Neural cell (in vitro differentiated cells): ENCODE measurements around the gene UQCRH. TPM values are rescaled to one million over a fixed set of nuclear protein-coding genes. Genes with fewer than 3 reads are reported as not detected.

Experiments
- H2AFZ ChIP-seq: fragments of 200-600, 300-800 bp; sonication (generic), shearing (Covaris generic); 2 replicates; pipeline ENCODE4 v1.6.0; 2014; ENCODE audit warnings: low read depth, mild to moderate bottlenecking, antibody characterized with exemption, low read length, moderate library complexity
- H3F3A ChIP-seq: fragments of 200-600 bp; shearing (Covaris generic); 2 replicates; pipeline ENCODE4 v1.6.1; 2016; ENCODE audit warnings: mild to moderate bottlenecking, moderate library complexity, mixed read lengths, antibody characterized with exemption, low read length; ENCODE audit not compliant: insufficient read depth, poor library complexity, severe bottlenecking
- H3K27ac ChIP-seq: fragments of 200-600, 300-800 bp; sonication (generic), shearing (Covaris generic); 2 replicates; pipeline ENCODE4 v1.5.1; 2014; ENCODE audit warnings: mild to moderate bottlenecking, low read length, moderate library complexity
- H3K27me3 ChIP-seq: fragments of 300-800, 200-600 bp; sonication (generic), shearing (Covaris generic); 2 replicates; pipeline ENCODE4 v1.6.0; 2014; ENCODE audit warnings: mild to moderate bottlenecking, low read depth, low read length, moderate library complexity; ENCODE audit not compliant: insufficient read depth
- H3K36me3 ChIP-seq: fragments of 300-800, 200-600 bp; sonication (generic), shearing (Covaris generic); 2 replicates; pipeline ENCODE4 v1.5.1; 2014; ENCODE audit warnings: mild to moderate bottlenecking, antibody characterized with exemption, low read length, moderate library complexity; ENCODE audit not compliant: insufficient read depth
- H3K4me2 ChIP-seq: fragments of 300-800, 200-600 bp; sonication (generic), shearing (Covaris generic); 2 replicates; pipeline ENCODE4 v1.6.0; 2014; ENCODE audit warnings: mild to moderate bottlenecking, low read length
- H3K4me3 ChIP-seq: fragments of 300-800, 200-600 bp; sonication (generic), shearing (Covaris generic); 2 replicates; pipeline ENCODE4 v1.5.1; 2014; ENCODE audit warnings: mild to moderate bottlenecking, low read length, moderate library complexity
- H3K79me2 ChIP-seq: fragments of 200-600 bp; shearing (Covaris generic); replicated peaks from 2 replicates; pipeline ENCODE4 v1.6.0; 2014; ENCODE audit warnings: mild to moderate bottlenecking, low read length, moderate library complexity; ENCODE audit not compliant: insufficient read depth
- H3K9ac ChIP-seq: fragments of 300-800, 200-600 bp; sonication (generic), shearing (Covaris generic); 2 replicates; pipeline ENCODE4 v1.6.1; 2016; ENCODE audit warnings: mild to moderate bottlenecking, low read length, mixed read lengths
- H3K9me2 ChIP-seq: fragments of 200-600 bp; shearing (Covaris generic); 2 replicates; pipeline ENCODE4 v1.6.1; 2016; ENCODE audit warnings: mild to moderate bottlenecking, low read length, mixed read lengths; ENCODE audit not compliant: insufficient read depth
- H3K9me3 ChIP-seq: fragments of 200-600, 300-800 bp; sonication (generic), shearing (Covaris generic); 2 replicates; pipeline ENCODE4 v1.6.1; 2016; ENCODE audit warnings: mild to moderate bottlenecking, mixed run types, low read length, moderate library complexity, mixed read lengths
- H4K20me1 ChIP-seq: fragments of 200-600 bp; shearing (Covaris generic); 2 replicates; pipeline ENCODE4 v1.6.1; 2016; ENCODE audit warnings: mild to moderate bottlenecking, mixed run types; ENCODE audit not compliant: insufficient read depth
- EP300 ChIP-seq: fragments of 450-650 bp; conservative IDR thresholded peaks from 2 replicates; pipeline ENCODE4 v1.6.1; 2014; ENCODE audit warnings: antibody characterized with exemption, mild to moderate bottlenecking, moderate library complexity; ENCODE audit not compliant: poor library complexity, severe bottlenecking
- EZH2 ChIP-seq: fragments of 200-600, 300-800 bp; shearing (Covaris generic), sonication (generic); IDR thresholded peaks from 2 replicates; pipeline ENCODE4 v1.6.1; 2014; ENCODE audit warnings: antibody characterized with exemption, low read length, borderline replicate concordance, mild to moderate bottlenecking; ENCODE audit not compliant: insufficient read depth, poor library complexity, severe bottlenecking
- MXI1 ChIP-seq: fragments of 450-650 bp; conservative IDR thresholded peaks from 2 replicates; pipeline ENCODE4 v1.6.1; 2014; ENCODE audit warnings: antibody characterized with exemption, mild to moderate bottlenecking; ENCODE audit not compliant: poor library complexity, severe bottlenecking
- POLR2AphosphoS5 ChIP-seq: IDR thresholded peaks from 2 replicates; pipeline ENCODE4 v1.6.1; 2012
- RAD21 ChIP-seq: fragments of 450-650 bp; conservative IDR thresholded peaks from 2 replicates; pipeline ENCODE4 v1.6.1; 2014; ENCODE audit warnings: antibody characterized with exemption, mild to moderate bottlenecking, moderate library complexity
- SMC3 ChIP-seq: fragments of 450-650 bp; conservative IDR thresholded peaks from 2 replicates; pipeline ENCODE4 v1.6.1; 2014; ENCODE audit warnings: antibody characterized with exemption, mild to moderate bottlenecking, moderate library complexity; ENCODE audit not compliant: poor library complexity
- TAF1 ChIP-seq: IDR thresholded peaks from 2 replicates; pipeline ENCODE4 v1.6.1; 2012; ENCODE audit warnings: low read depth
- polyA minus RNA-seq: library from RNA; depleted of rRNA, polyadenylated mRNA; stranded (reverse); fragments of >200 nt; gene quantifications from 2 replicates; pipeline ENCODE4 v1.2.3, GENCODE V29; 2014
- polyA plus RNA-seq: library from polyadenylated mRNA; depleted of rRNA; stranded (reverse); fragments of >200 nt; gene quantifications from 2 replicates; pipeline ENCODE4 v1.2.3, GENCODE V29; 2014
- TF ChIP-seq, protein P1 (sequence below): fragments of 450-650 bp; IDR thresholded peaks from 2 replicates; pipeline ENCODE4 v1.5.1; 2014; ENCODE audit warnings: antibody characterized with exemption, mild to moderate bottlenecking, moderate library complexity; ENCODE audit not compliant: poor library complexity, severe bottlenecking
- TF ChIP-seq, protein P2 (sequence below): IDR thresholded peaks from 2 replicates; pipeline ENCODE4 v1.6.1; 2012; ENCODE audit warnings: borderline replicate concordance

The UQCRH gene
- polyA plus RNA-seq = 1,068 and 1,272 TPM in 2 replicates
- 248 and 341 TPM in 2 replicates for polyA minus RNA-seq

DNA sequence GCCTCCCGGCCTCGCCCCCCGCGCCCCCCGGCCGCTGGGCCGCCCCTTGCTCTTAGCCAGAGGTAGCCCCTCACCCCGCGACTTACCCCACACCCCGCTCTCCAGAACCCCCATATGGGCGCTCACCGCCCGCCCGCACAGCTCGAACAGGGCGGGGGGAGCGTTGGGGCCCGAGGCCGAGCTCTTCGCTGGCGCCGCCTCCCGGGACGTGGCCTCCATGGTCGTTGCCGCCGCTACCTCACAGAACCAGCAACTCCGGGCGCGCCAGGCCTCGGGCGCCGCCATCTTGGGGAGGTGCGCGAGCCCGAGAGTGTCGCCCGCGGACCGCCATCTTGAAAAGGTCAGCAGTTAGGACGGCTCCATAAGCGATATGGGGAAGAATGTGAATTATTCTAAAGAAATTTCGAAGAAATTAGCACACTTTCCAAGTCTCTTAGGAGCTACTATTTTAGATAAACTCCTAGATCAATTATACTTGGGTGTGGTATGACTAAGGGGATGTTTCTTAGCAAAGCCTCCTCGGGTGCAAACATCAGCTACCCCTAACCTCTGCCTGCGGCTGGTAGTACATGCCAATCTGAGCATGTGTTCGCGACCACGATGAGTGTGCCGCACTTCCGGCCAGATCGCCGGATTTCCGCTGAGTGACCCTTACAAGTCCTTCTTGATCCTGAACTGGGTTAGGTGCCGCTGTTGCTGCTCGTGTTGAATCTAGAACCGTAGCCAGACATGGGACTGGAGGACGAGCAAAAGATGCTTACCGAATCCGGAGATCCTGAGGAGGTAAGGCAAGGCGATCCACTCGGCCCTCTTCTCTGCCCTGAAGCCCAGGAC is at the start of gene UQCRH, which contains the start of gene LRRC41:
Gene UQCRH, plus strand, starts transcription at position 661 of the 834 bp plus-strand sequence. Its CDS starts 69 bp downstream, at position 730.
Gene LRRC41, minus strand, starts transcription at position 579 of the 834 bp plus-strand sequence. Its CDS starts 294 bp downstream, at position 285.
- Histone ChIP-seq H3K79me2 (peaks cover 82% of the 10 kb centered on the region), H3K27me3 (no peaks in the 10 kb centered on the region), H4K20me1 (no peaks in the 10 kb centered on the region)

DNA sequence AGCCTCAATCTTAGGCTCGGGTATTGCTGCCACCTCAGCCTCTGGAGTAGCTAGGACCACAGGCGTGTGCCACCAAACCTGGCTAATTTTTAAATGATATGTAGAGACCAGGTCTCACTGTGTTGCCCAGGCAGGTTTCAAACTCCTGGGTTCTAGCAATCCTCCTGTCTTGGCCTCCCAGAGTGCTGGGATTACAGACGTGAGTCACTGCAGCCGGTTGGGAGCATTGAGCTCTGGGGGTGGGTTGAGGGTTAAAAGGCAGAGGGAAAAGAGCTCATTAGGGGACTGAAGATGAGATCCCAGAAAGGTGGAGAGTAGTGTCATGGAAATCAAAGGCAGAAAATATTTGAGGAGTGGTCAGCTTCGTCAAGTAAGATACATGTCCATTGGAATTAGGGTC is 48.8 kb upstream of the UQCRH start:
- Histone ChIP-seq H3K4me2 (no peak overlapping the region), H3K27me3 (no peaks in the 10 kb centered on the region), H3K9me3 (no peaks in the 10 kb centered on the region), H3F3A (no peaks in the 10 kb centered on the region), H3K9me2 (no peaks in the 10 kb centered on the region), H3K27ac (no peak overlapping the region), H3K9ac (no peak overlapping the region), H3K79me2 (no peaks in the 10 kb centered on the region), H3K36me3 (no peaks in the 10 kb centered on the region), H3K4me3 (no peak overlapping the region), H4K20me1 (no peaks in the 10 kb centered on the region), H2AFZ (no peak overlapping the region)
- TF ChIP-seq POLR2AphosphoS5 (no peak), SMC3 (no peak), MXI1 (no peak), RAD21 (no peak), TAF1 (no peak), EZH2 (no peak)
- TF ChIP-seq, protein P1, sequence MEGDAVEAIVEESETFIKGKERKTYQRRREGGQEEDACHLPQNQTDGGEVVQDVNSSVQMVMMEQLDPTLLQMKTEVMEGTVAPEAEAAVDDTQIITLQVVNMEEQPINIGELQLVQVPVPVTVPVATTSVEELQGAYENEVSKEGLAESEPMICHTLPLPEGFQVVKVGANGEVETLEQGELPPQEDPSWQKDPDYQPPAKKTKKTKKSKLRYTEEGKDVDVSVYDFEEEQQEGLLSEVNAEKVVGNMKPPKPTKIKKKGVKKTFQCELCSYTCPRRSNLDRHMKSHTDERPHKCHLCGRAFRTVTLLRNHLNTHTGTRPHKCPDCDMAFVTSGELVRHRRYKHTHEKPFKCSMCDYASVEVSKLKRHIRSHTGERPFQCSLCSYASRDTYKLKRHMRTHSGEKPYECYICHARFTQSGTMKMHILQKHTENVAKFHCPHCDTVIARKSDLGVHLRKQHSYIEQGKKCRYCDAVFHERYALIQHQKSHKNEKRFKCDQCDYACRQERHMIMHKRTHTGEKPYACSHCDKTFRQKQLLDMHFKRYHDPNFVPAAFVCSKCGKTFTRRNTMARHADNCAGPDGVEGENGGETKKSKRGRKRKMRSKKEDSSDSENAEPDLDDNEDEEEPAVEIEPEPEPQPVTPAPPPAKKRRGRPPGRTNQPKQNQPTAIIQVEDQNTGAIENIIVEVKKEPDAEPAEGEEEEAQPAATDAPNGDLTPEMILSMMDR = no peak
- TF ChIP-seq, protein P2, sequence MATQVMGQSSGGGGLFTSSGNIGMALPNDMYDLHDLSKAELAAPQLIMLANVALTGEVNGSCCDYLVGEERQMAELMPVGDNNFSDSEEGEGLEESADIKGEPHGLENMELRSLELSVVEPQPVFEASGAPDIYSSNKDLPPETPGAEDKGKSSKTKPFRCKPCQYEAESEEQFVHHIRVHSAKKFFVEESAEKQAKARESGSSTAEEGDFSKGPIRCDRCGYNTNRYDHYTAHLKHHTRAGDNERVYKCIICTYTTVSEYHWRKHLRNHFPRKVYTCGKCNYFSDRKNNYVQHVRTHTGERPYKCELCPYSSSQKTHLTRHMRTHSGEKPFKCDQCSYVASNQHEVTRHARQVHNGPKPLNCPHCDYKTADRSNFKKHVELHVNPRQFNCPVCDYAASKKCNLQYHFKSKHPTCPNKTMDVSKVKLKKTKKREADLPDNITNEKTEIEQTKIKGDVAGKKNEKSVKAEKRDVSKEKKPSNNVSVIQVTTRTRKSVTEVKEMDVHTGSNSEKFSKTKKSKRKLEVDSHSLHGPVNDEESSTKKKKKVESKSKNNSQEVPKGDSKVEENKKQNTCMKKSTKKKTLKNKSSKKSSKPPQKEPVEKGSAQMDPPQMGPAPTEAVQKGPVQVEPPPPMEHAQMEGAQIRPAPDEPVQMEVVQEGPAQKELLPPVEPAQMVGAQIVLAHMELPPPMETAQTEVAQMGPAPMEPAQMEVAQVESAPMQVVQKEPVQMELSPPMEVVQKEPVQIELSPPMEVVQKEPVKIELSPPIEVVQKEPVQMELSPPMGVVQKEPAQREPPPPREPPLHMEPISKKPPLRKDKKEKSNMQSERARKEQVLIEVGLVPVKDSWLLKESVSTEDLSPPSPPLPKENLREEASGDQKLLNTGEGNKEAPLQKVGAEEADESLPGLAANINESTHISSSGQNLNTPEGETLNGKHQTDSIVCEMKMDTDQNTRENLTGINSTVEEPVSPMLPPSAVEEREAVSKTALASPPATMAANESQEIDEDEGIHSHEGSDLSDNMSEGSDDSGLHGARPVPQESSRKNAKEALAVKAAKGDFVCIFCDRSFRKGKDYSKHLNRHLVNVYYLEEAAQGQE = no peak

More for the DNA sequence above, at the start of gene UQCRH, which contains the start of gene LRRC41:
- Histone ChIP-seq H3F3A (no peaks in the 10 kb centered on the region), H3K9ac (peak within 1 kb of the TSS; percentile 99), H3K27ac (peak within 1 kb of the TSS; percentile 93), H3K4me3 (peak within 1 kb of the TSS; percentile 99), H3K4me2 (peak within 1 kb of the TSS; percentile 82), H3K9me2 (no peaks in the 10 kb centered on the region), H3K9me3 (no peaks in the 10 kb centered on the region), H2AFZ (peak within 1 kb of the TSS; percentile 60), H3K36me3 (no peaks in the 10 kb centered on the region)
- TF ChIP-seq, protein P2 = peak; percentile 77
- no peak for TF ChIP-seq RAD21
- no peak for TF ChIP-seq EZH2
- TF ChIP-seq MXI1 = peak; percentile 95
- TF ChIP-seq EP300 = peak; percentile 58
- peak; percentile 95 for TF ChIP-seq TAF1
- TF ChIP-seq SMC3 = no peak
- TF ChIP-seq, protein P1 = peak; percentile 41
- peak; percentile 98 for TF ChIP-seq POLR2AphosphoS5
